GM19467 (cell line): ENCODE results near the gene HEXB.

Experiments used
- ATAC-seq: cut with Tn5 transposase; IDR thresholded peaks from one replicate; pipeline ENCODE4 v1.9.1; 2021; ENCODE audit warnings: mild to moderate bottlenecking, moderate library complexity; ENCODE audit not compliant: unreplicated experiment

HEXB gene

GRCh38 chr5:74684900-74685851, at the start of gene HEXB:
HEXB (plus strand) TSS chr5:74685233; CDS start chr5:74685261, 28 bp downstream.
- ATAC-seq: peak; percentile 90

GRCh38 chr5:74636149-74636548, 48.9 kb upstream of the HEXB start:
- no peak for ATAC-seq

GRCh38 chr5:74636552-74636951, 48.5 kb upstream of the HEXB start:
- ATAC-seq: no peak

- ATAC-seq: no peak
Measured at GRCh38 chr5:74638544-74638969, 46.5 kb upstream of the HEXB start.

- peak; percentile 26 for ATAC-seq
Measured at GRCh38 chr5:74638970-74639806, 45.8 kb upstream of the HEXB start.

- ATAC-seq: peak; percentile 16
Measured at GRCh38 chr5:74639807-74640449, 45.1 kb upstream of the HEXB start.

GRCh38 chr5:74640450-74640953, 44.5 kb upstream of the HEXB start, which contains the start of gene ENC1:
ENC1 (minus strand) TSS chr5:74640728; CDS start chr5:74636485, 4,243 bp downstream.
- peak; percentile 66 for ATAC-seq

GRCh38 chr5:74640954-74641734, 43.9 kb upstream of the HEXB start:
- peak; percentile 12 for ATAC-seq

- no peak for ATAC-seq
Measured at GRCh38 chr5:74641735-74642542, 43.1 kb upstream of the HEXB start.

GRCh38 chr5:74642543-74642863, 42.5 kb upstream of the HEXB start:
- no peak for ATAC-seq

- no peak for ATAC-seq
Measured at GRCh38 chr5:74643111-74643562, 41.9 kb upstream of the HEXB start.

GRCh38 chr5:74647096-74647495, 37.9 kb upstream of the HEXB start:
- ATAC-seq: no peak

- no peak for ATAC-seq
Measured at GRCh38 chr5:74648835-74649293, 36.2 kb upstream of the HEXB start.

- ATAC-seq: no peak
Measured at GRCh38 chr5:74649421-74649973, 35.5 kb upstream of the HEXB start.

- no peak for ATAC-seq
Measured at GRCh38 chr5:74651710-74652109, 33.3 kb upstream of the HEXB start.

GRCh38 chr5:74652576-74652975, 32.5 kb upstream of the HEXB start:
- ATAC-seq: no peak

- ATAC-seq: no peak
Measured at GRCh38 chr5:74653991-74654390, 31.0 kb upstream of the HEXB start.

- no peak for ATAC-seq
Measured at GRCh38 chr5:74655206-74655605, 29.8 kb upstream of the HEXB start.

- no peak for ATAC-seq
Measured at GRCh38 chr5:74655716-74656115, 29.3 kb upstream of the HEXB start.
